SKM-1 (cell line): ENCODE results near the gene BLMH.

Experiments
- DNase-seq: peaks from one replicate; lab custom pipeline; 2025; ENCODE audit not compliant: unreplicated experiment; lab: John Stamatoyannopoulos, UW

BLMH gene

GRCh38 chr17:30309591-30309990, 17.8 kb upstream of the BLMH start:
- no peak for DNase-seq

GRCh38 chr17:30308406-30308805, 16.7 kb upstream of the BLMH start:
- DNase-seq: no peak

GRCh38 chr17:30304778-30305177, 13.0 kb upstream of the BLMH start:
- DNase-seq: no peak

- DNase-seq: no peak
Observed at GRCh38 chr17:30302241-30302640, 10.5 kb upstream of the BLMH start.

- no peak for DNase-seq
Observed at GRCh38 chr17:30300818-30301217, 9.1 kb upstream of the BLMH start.

GRCh38 chr17:30299000-30299399, 7.3 kb upstream of the BLMH start:
- no peak for DNase-seq

GRCh38 chr17:30297715-30298114, 6.0 kb upstream of the BLMH start:
- no peak for DNase-seq

GRCh38 chr17:30296499-30297080, 4.8 kb upstream of the BLMH start:
- DNase-seq: no peak

- DNase-seq: no peak
Observed at GRCh38 chr17:30292286-30292858, 628 bp upstream of the BLMH start.

- DNase-seq: no peak
Observed at GRCh38 chr17:30290696-30291542, 825 bp downstream of the BLMH start.

GRCh38 chr17:30290077-30290476, 1.7 kb downstream of the BLMH start:
- no peak for DNase-seq

GRCh38 chr17:30279156-30279555, 12.6 kb downstream of the BLMH start:
- DNase-seq: no peak

GRCh38 chr17:30278032-30278431, 13.7 kb downstream of the BLMH start:
- DNase-seq: no peak

GRCh38 chr17:30275911-30276310, 15.8 kb downstream of the BLMH start:
- no peak for DNase-seq

- no peak for DNase-seq
Observed at GRCh38 chr17:30274887-30275286, 16.9 kb downstream of the BLMH start.

- DNase-seq: no peak
Observed at GRCh38 chr17:30273373-30273772, 18.4 kb downstream of the BLMH start.

GRCh38 chr17:30271102-30271501, 20.6 kb downstream of the BLMH start:
- DNase-seq: no peak

GRCh38 chr17:30267625-30268024, 24.1 kb downstream of the BLMH start:
- no peak for DNase-seq

GRCh38 chr17:30263552-30264333, 28.0 kb downstream of the BLMH start:
- no peak for DNase-seq

GRCh38 chr17:30256756-30257506, 34.8 kb downstream of the BLMH start:
- no peak for DNase-seq

GRCh38 chr17:30254150-30254549, 37.6 kb downstream of the BLMH start:
- DNase-seq: no peak
